ENCODE data around the gene MKI67.
"Not testable (repeated sequence)": the region's sequence is repeated elsewhere in the genome, so short reads cannot be mapped to it uniquely, and the experiment has no call there.

Gene MKI67

GRCh38 chr10:128125944-128126764, at the start of gene MKI67:
Gene MKI67 (minus strand): TSS chr10:128126423. CDS start chr10:128125667, 756 bp downstream.
- peaks cover 24 to 31% of the 10 kb centered on the region in 2 donors for H3K27me3 ChIP-seq (ENCODE audit: control insufficient read depth in 1 of 2, insufficient read depth in 2 of 2, low read length in 2 of 2)
- no peak within 1 kb of the TSS for H3K9ac ChIP-seq (ENCODE audit: low read length in 2 of 2)
- peaks cover 0 to 2% of the 10 kb centered on the region in 2 donors for H3K9me3 ChIP-seq (ENCODE audit: control insufficient read depth in 2 of 2, low read length in 2 of 2)
- H3K27ac ChIP-seq (ENCODE audit: low read length) = no peak within 1 kb of the TSS
- no peaks in the 10 kb centered on the region for H3K36me3 ChIP-seq (ENCODE audit: control insufficient read depth in 2 of 2, insufficient read depth in 2 of 2, low read length in 2 of 2)
- H3K4me1 ChIP-seq (ENCODE audit: control insufficient read depth, insufficient read depth, low read length) = peaks cover 11% of the 10 kb centered on the region
- peak within 1 kb of the TSS; percentile 40 to 66 for H3K4me3 ChIP-seq (ENCODE audit: low read length in 2 of 2)

DNA sequence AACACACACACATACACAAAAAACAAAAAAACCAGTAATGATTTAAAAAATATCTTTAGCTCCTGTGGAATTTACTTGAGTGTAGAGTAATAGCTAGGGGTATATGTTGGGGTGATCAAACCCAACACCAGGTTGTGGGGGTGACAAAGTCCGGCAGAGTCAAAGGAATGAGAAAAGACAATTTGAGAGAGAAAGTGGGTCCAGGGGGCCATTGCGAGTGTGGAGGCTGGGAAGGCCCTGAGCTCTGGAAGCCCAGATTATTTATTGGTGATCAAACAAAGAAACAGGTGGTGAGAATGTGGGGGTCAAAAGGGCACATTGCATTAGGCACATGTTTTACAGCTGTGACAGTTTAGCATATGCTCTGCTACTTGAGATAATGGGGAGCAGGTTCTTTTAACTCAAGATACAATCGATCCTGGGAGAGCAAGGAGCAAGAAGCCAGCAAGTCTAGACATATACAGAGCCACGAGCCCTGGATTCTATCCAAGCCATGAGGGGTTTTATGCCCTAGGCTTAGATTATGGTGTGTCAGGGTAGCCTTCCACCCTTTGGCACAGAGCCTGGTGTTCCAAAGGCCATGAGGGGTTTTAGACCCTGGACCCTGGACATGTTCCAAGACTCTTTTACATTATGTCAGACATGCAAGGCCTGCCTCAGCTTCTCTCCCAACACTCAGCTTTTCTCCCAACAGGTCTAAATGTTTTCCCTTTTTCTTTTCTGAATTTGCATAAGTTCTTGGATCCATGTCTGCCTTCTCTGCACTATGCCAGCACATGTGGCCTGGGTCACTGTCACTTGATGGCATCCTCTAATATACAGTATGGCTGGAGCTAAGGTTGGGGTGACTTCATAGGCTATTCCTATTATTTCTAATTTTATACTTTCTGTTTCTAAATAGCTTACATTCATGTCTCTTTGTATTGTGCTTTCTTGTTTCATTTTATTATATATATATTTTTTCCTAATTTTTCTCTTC, 48.6 kb upstream of the MKI67 start:
- Histone ChIP-seq H3K36me3 (ENCODE audit: control insufficient read depth in 2 of 2, insufficient read depth in 2 of 2, low read length in 2 of 2) (no peaks in the 10 kb centered on the region), H3K27me3 (ENCODE audit: control insufficient read depth in 1 of 2, insufficient read depth in 2 of 2, low read length in 2 of 2) (no peaks in the 10 kb centered on the region), H3K4me1 (ENCODE audit: control insufficient read depth, insufficient read depth, low read length) (no peaks in the 10 kb centered on the region), H3K9me3 (ENCODE audit: control insufficient read depth in 2 of 2, low read length in 2 of 2) (peaks cover 8 to 11% of the 10 kb centered on the region in 2 donors), H3K9ac (ENCODE audit: low read length in 2 of 2) (no peak overlapping the region), H3K27ac (ENCODE audit: low read length) (no peak overlapping the region), H3K4me3 (ENCODE audit: low read length in 2 of 2) (no peak overlapping the region)

- H3K9me3 ChIP-seq (ENCODE audit: control insufficient read depth in 2 of 2, low read length in 2 of 2) = peaks cover 8 to 11% of the 10 kb centered on the region in 2 donors
- H3K9ac ChIP-seq (ENCODE audit: low read length in 2 of 2) = no peak overlapping the region
- H3K4me3 ChIP-seq (ENCODE audit: low read length in 2 of 2) = no peak overlapping the region
- H3K4me1 ChIP-seq (ENCODE audit: control insufficient read depth, insufficient read depth, low read length) = no peaks in the 10 kb centered on the region
- no peak overlapping the region for H3K27ac ChIP-seq (ENCODE audit: low read length)
- peaks cover 0 to 3% of the 10 kb centered on the region in 2 donors for H3K27me3 ChIP-seq (ENCODE audit: control insufficient read depth in 1 of 2, insufficient read depth in 2 of 2, low read length in 2 of 2)
- H3K36me3 ChIP-seq (ENCODE audit: control insufficient read depth in 2 of 2, insufficient read depth in 2 of 2, low read length in 2 of 2) = no peaks in the 10 kb centered on the region
These were observed 47.2 kb upstream of the MKI67 start for GRCh38 chr10:128173386-128173785.

DNA sequence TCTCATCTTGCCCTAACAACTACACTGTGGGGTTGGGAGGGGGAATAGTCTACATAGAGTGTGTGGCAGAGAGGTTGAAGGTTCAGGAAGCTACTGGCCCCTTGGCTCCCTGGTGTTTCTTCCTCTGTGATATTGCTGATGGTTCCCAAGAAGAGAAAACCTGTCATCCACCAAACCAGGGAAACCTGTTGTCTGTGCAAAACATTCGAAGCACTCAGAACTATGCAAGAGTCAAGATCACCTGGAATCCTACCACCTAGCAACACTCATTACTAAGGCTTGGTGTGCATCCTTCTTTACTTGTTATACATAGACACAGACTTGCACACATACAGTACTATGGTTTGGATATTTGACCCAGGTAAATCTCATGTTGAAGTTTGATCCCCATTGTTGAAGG, 46.5 kb upstream of the MKI67 start:
- H3K4me1 ChIP-seq (ENCODE audit: control insufficient read depth, insufficient read depth, low read length) = no peaks in the 10 kb centered on the region
- no peak overlapping the region for H3K9ac ChIP-seq (ENCODE audit: low read length in 2 of 2)
- peaks cover 0 to 3% of the 10 kb centered on the region in 2 donors for H3K27me3 ChIP-seq (ENCODE audit: control insufficient read depth in 1 of 2, insufficient read depth in 2 of 2, low read length in 2 of 2)
- no peak overlapping the region for H3K4me3 ChIP-seq (ENCODE audit: low read length in 2 of 2)
- no peaks in the 10 kb centered on the region for H3K36me3 ChIP-seq (ENCODE audit: control insufficient read depth in 2 of 2, insufficient read depth in 2 of 2, low read length in 2 of 2)
- no peak overlapping the region for H3K27ac ChIP-seq (ENCODE audit: low read length)
- H3K9me3 ChIP-seq (ENCODE audit: control insufficient read depth in 2 of 2, low read length in 2 of 2) = peaks cover 8 to 11% of the 10 kb centered on the region in 2 donors

- H3K27me3 ChIP-seq (ENCODE audit: control insufficient read depth in 1 of 2, insufficient read depth in 2 of 2, low read length in 2 of 2) = peaks cover 0 to 3% of the 10 kb centered on the region in 2 donors
- H3K27ac ChIP-seq (ENCODE audit: low read length) = no peak overlapping the region
- peaks cover 6 to 7% of the 10 kb centered on the region in 2 donors for H3K9me3 ChIP-seq (ENCODE audit: control insufficient read depth in 2 of 2, low read length in 2 of 2)
- H3K36me3 ChIP-seq (ENCODE audit: control insufficient read depth in 2 of 2, insufficient read depth in 2 of 2, low read length in 2 of 2) = no peaks in the 10 kb centered on the region
- no peak overlapping the region for H3K4me3 ChIP-seq (ENCODE audit: low read length in 2 of 2)
- H3K9ac ChIP-seq (ENCODE audit: low read length in 2 of 2) = no peak overlapping the region
- no peaks in the 10 kb centered on the region for H3K4me1 ChIP-seq (ENCODE audit: control insufficient read depth, insufficient read depth, low read length)
These were observed 43.7 kb upstream of the MKI67 start for GRCh38 chr10:128169811-128170379.

- Histone ChIP-seq H3K4me1 (ENCODE audit: control insufficient read depth, insufficient read depth, low read length) (no peaks in the 10 kb centered on the region), H3K27ac (ENCODE audit: low read length) (no peak overlapping the region), H3K4me3 (ENCODE audit: low read length in 2 of 2) (no peak overlapping the region), H3K9ac (ENCODE audit: low read length in 2 of 2) (no peak overlapping the region), H3K9me3 (ENCODE audit: control insufficient read depth in 2 of 2, low read length in 2 of 2) (peaks cover 3 to 4% of the 10 kb centered on the region in 2 donors), H3K36me3 (ENCODE audit: control insufficient read depth in 2 of 2, insufficient read depth in 2 of 2, low read length in 2 of 2) (no peaks in the 10 kb centered on the region), H3K27me3 (ENCODE audit: control insufficient read depth in 1 of 2, insufficient read depth in 2 of 2, low read length in 2 of 2) (peaks cover 0 to 3% of the 10 kb centered on the region in 2 donors)
These were observed 41.8 kb upstream of the MKI67 start for GRCh38 chr10:128167926-128168520.

- not testable (repeated sequence) for H3K27me3 ChIP-seq (ENCODE audit: control insufficient read depth in 1 of 2, insufficient read depth in 2 of 2, low read length in 2 of 2)
These were observed 40.9 kb upstream of the MKI67 start for GRCh38 chr10:128167123-128167522.

GRCh38 chr10:128166151-128166550, 39.9 kb upstream of the MKI67 start:
- H3K4me3 ChIP-seq (ENCODE audit: low read length in 2 of 2) = no peak overlapping the region
- no peaks in the 10 kb centered on the region for H3K4me1 ChIP-seq (ENCODE audit: control insufficient read depth, insufficient read depth, low read length)
- H3K36me3 ChIP-seq (ENCODE audit: control insufficient read depth in 2 of 2, insufficient read depth in 2 of 2, low read length in 2 of 2) = no peaks in the 10 kb centered on the region
- H3K9ac ChIP-seq (ENCODE audit: low read length in 2 of 2) = no peak overlapping the region
- peaks cover 0 to 3% of the 10 kb centered on the region in 2 donors for H3K27me3 ChIP-seq (ENCODE audit: control insufficient read depth in 1 of 2, insufficient read depth in 2 of 2, low read length in 2 of 2)
- no peak overlapping the region for H3K27ac ChIP-seq (ENCODE audit: low read length)
- no peaks in the 10 kb centered on the region for H3K9me3 ChIP-seq (ENCODE audit: control insufficient read depth in 2 of 2, low read length in 2 of 2)

More at GRCh38 chr10:128167123-128167522, 40.9 kb upstream of the MKI67 start:
- not testable (repeated sequence) for H3K9ac ChIP-seq (ENCODE audit: low read length in 2 of 2); H3K4me1 ChIP-seq (ENCODE audit: control insufficient read depth, insufficient read depth, low read length); H3K27ac ChIP-seq (ENCODE audit: low read length); H3K36me3 ChIP-seq (ENCODE audit: control insufficient read depth in 2 of 2, insufficient read depth in 2 of 2, low read length in 2 of 2); H3K9me3 ChIP-seq (ENCODE audit: control insufficient read depth in 2 of 2, low read length in 2 of 2); H3K4me3 ChIP-seq (ENCODE audit: low read length in 2 of 2)

GRCh38 chr10:128165536-128165935, 39.3 kb upstream of the MKI67 start:
- H3K4me3 ChIP-seq (ENCODE audit: low read length in 2 of 2) = no peak overlapping the region
- peaks cover 0 to 3% of the 10 kb centered on the region in 2 donors for H3K27me3 ChIP-seq (ENCODE audit: control insufficient read depth in 1 of 2, insufficient read depth in 2 of 2, low read length in 2 of 2)
- H3K4me1 ChIP-seq (ENCODE audit: control insufficient read depth, insufficient read depth, low read length) = no peaks in the 10 kb centered on the region
- H3K36me3 ChIP-seq (ENCODE audit: control insufficient read depth in 2 of 2, insufficient read depth in 2 of 2, low read length in 2 of 2) = no peaks in the 10 kb centered on the region
- H3K9ac ChIP-seq (ENCODE audit: low read length in 2 of 2) = no peak overlapping the region
- H3K9me3 ChIP-seq (ENCODE audit: control insufficient read depth in 2 of 2, low read length in 2 of 2) = no peaks in the 10 kb centered on the region
- H3K27ac ChIP-seq (ENCODE audit: low read length) = no peak overlapping the region

DNA sequence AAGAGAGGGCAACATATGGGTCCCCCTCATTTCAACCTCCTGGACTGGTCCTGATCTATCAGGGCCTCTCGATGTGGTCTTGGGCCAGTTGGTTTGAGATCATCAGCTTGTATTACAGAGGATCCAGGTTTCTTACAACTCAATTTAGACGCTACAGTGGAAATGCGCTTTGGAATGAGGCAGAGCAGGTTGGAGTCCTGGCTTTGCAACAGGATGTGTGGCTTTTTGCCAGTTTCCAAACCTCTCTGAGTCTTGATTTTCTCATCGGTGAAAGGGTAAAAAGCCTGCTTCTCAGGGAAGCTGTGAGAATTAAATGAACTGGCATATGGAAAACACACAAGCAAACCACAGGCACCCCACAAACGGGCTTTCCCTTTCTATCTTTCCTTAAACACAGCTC, 37.5 kb upstream of the MKI67 start:
- Histone ChIP-seq H3K27ac (ENCODE audit: low read length) (no peak overlapping the region), H3K9ac (ENCODE audit: low read length in 2 of 2) (no peak overlapping the region), H3K4me3 (ENCODE audit: low read length in 2 of 2) (no peak overlapping the region), H3K4me1 (ENCODE audit: control insufficient read depth, insufficient read depth, low read length) (no peaks in the 10 kb centered on the region), H3K36me3 (ENCODE audit: control insufficient read depth in 2 of 2, insufficient read depth in 2 of 2, low read length in 2 of 2) (no peaks in the 10 kb centered on the region), H3K27me3 (ENCODE audit: control insufficient read depth in 1 of 2, insufficient read depth in 2 of 2, low read length in 2 of 2) (no peaks in the 10 kb centered on the region), H3K9me3 (ENCODE audit: control insufficient read depth in 2 of 2, low read length in 2 of 2) (no peaks in the 10 kb centered on the region)

Measured in stomach smooth muscle (tissue), 2 donors.